Muscle layer of duodenum (tissue), 2 donors: ENCODE data around the gene SH2B3.

Experiments used
- H3K27ac ChIP-seq: one replicate; pipeline ENCODE4 v1.7.0; 2013; ENCODE audit warnings: mild to moderate bottlenecking, low read length
- H3K27me3 ChIP-seq: one replicate; pipeline ENCODE4 v1.7.0; 2013; ENCODE audit warnings: low read depth, mild to moderate bottlenecking, control low read depth, low read length
- H3K36me3 ChIP-seq, 2 donors: one replicate each; pipeline ENCODE4 v1.7.0; 2013; ENCODE audit warnings: low read length in 2 of 2, control low read depth in 1 of 2, mild to moderate bottlenecking in 1 of 2; ENCODE audit not compliant: insufficient read depth in 2 of 2, control insufficient read depth in 1 of 2
- H3K4me1 ChIP-seq, 2 donors: one replicate each; pipeline ENCODE4 v1.7.0; 2013; ENCODE audit warnings: low read length in 2 of 2, mild to moderate bottlenecking in 2 of 2, control low read depth in 1 of 2, moderate library complexity in 1 of 2; ENCODE audit not compliant: insufficient read depth in 2 of 2, control insufficient read depth in 1 of 2
- H3K4me3 ChIP-seq, 2 donors: one replicate each; pipeline ENCODE4 v1.7.0; 2013; ENCODE audit warnings: low read length in 2 of 2, low read depth in 1 of 2, mild to moderate bottlenecking in 1 of 2
- H3K9me3 ChIP-seq, 2 donors: one replicate each; pipeline ENCODE4 v1.7.0; 2013; ENCODE audit warnings: low read length in 2 of 2, control low read depth in 1 of 2, mild to moderate bottlenecking in 1 of 2; ENCODE audit not compliant: control insufficient read depth in 1 of 2
- donor health status: healthy.

The SH2B3 gene

GRCh38 chr12:111404362-111405148, 1.2 kb upstream of the SH2B3 start:
- peaks cover 12 to 50% of the 10 kb centered on the region in 2 donors for H3K4me1 ChIP-seq
- H3K27me3 ChIP-seq, result no peaks in the 10 kb centered on the region
- no peaks in the 10 kb centered on the region for H3K9me3 ChIP-seq
- peaks cover 0 to 2% of the 10 kb centered on the region in 2 donors for H3K36me3 ChIP-seq
- peak overlapping the region; percentile 39 to 96 for H3K4me3 ChIP-seq
- H3K27ac ChIP-seq, result peak overlapping the region; percentile 27

- H3K27me3 ChIP-seq, result no peaks in the 10 kb centered on the region
- H3K27ac ChIP-seq, result no peak overlapping the region
- H3K36me3 ChIP-seq, result peaks cover 0 to 5% of the 10 kb centered on the region in 2 donors
- H3K4me3 ChIP-seq, result peak overlapping the region; percentile 39 to 96
- peaks cover 15 to 57% of the 10 kb centered on the region in 2 donors for H3K4me1 ChIP-seq
- no peaks in the 10 kb centered on the region for H3K9me3 ChIP-seq
Measured at GRCh38 chr12:111405149-111405858, 419 bp upstream of the SH2B3 start.

- Histone ChIP-seq H3K36me3 (peaks cover 0 to 8% of the 10 kb centered on the region in 2 donors), H3K27me3 (no peaks in the 10 kb centered on the region), H3K27ac (peak overlapping the region; percentile 65), H3K4me1 (peaks cover 20 to 69% of the 10 kb centered on the region in 2 donors), H3K4me3 (peak overlapping the region; percentile 66 to 96), H3K9me3 (no peaks in the 10 kb centered on the region)
Measured at GRCh38 chr12:111406474-111407376, 1.0 kb downstream of the SH2B3 start.

- peaks cover 0 to 8% of the 10 kb centered on the region in 2 donors for H3K36me3 ChIP-seq
- no peaks in the 10 kb centered on the region for H3K27me3 ChIP-seq
- no peaks in the 10 kb centered on the region for H3K9me3 ChIP-seq
- H3K27ac ChIP-seq, result peak overlapping the region; percentile 65
- peak overlapping the region; percentile 66 to 96 for H3K4me3 ChIP-seq
- H3K4me1 ChIP-seq, result peaks cover 24 to 70% of the 10 kb centered on the region in 2 donors
Measured at GRCh38 chr12:111407377-111408115, 1.8 kb downstream of the SH2B3 start.

GRCh38 chr12:111408116-111408440, 2.4 kb downstream of the SH2B3 start:
- Histone ChIP-seq H3K36me3 (peaks cover 0 to 8% of the 10 kb centered on the region in 2 donors), H3K9me3 (no peaks in the 10 kb centered on the region), H3K27me3 (no peaks in the 10 kb centered on the region), H3K4me1 (peaks cover 22 to 74% of the 10 kb centered on the region in 2 donors), H3K27ac (peak overlapping the region; percentile 65), H3K4me3 (peak overlapping the region; percentile 66 to 96)

- Histone ChIP-seq H3K9me3 (no peaks in the 10 kb centered on the region), H3K4me3 (peak overlapping the region; percentile 38 to 96), H3K27ac (no peak overlapping the region), H3K4me1 (peaks cover 18 to 76% of the 10 kb centered on the region in 2 donors), H3K27me3 (no peaks in the 10 kb centered on the region), H3K36me3 (peaks cover 0 to 8% of the 10 kb centered on the region in 2 donors)
Measured at GRCh38 chr12:111408686-111409402, 3.1 kb downstream of the SH2B3 start.

- Histone ChIP-seq H3K4me3 (peak overlapping the region; percentile 38 to 96), H3K36me3 (peaks cover 0 to 8% of the 10 kb centered on the region in 2 donors), H3K27me3 (no peaks in the 10 kb centered on the region), H3K4me1 (peaks cover 18 to 73% of the 10 kb centered on the region in 2 donors), H3K27ac (peak overlapping the region; percentile 63), H3K9me3 (no peaks in the 10 kb centered on the region)
Measured at GRCh38 chr12:111409403-111409779, 3.7 kb downstream of the SH2B3 start.

- Histone ChIP-seq H3K27me3 (no peaks in the 10 kb centered on the region), H3K27ac (peak overlapping the region; percentile 63), H3K36me3 (peaks cover 0 to 8% of the 10 kb centered on the region in 2 donors), H3K4me1 (peaks cover 18 to 68% of the 10 kb centered on the region in 2 donors), H3K4me3 (peak overlapping the region; percentile 38 to 96), H3K9me3 (no peaks in the 10 kb centered on the region)
Measured at GRCh38 chr12:111409780-111410430, 4.2 kb downstream of the SH2B3 start.

GRCh38 chr12:111410431-111411184, 4.9 kb downstream of the SH2B3 start:
- peaks cover 0 to 8% of the 10 kb centered on the region in 2 donors for H3K36me3 ChIP-seq
- H3K9me3 ChIP-seq, result no peaks in the 10 kb centered on the region
- peak overlapping the region; percentile 63 for H3K27ac ChIP-seq
- H3K27me3 ChIP-seq, result no peaks in the 10 kb centered on the region
- H3K4me3 ChIP-seq, result peak overlapping the region in 1 of 2 donors; percentile 96
- peaks cover 18 to 62% of the 10 kb centered on the region in 2 donors for H3K4me1 ChIP-seq
